ENCODE results near the gene RALGAPA2. TPM values are rescaled to one million over a fixed set of nuclear protein-coding genes. Genes with fewer than 3 reads are reported as not detected.

The RALGAPA2 gene
- total RNA-seq, 4 donors from 2014 or later = 25.9 to 48.9 (median 38.6) TPM

DNA sequence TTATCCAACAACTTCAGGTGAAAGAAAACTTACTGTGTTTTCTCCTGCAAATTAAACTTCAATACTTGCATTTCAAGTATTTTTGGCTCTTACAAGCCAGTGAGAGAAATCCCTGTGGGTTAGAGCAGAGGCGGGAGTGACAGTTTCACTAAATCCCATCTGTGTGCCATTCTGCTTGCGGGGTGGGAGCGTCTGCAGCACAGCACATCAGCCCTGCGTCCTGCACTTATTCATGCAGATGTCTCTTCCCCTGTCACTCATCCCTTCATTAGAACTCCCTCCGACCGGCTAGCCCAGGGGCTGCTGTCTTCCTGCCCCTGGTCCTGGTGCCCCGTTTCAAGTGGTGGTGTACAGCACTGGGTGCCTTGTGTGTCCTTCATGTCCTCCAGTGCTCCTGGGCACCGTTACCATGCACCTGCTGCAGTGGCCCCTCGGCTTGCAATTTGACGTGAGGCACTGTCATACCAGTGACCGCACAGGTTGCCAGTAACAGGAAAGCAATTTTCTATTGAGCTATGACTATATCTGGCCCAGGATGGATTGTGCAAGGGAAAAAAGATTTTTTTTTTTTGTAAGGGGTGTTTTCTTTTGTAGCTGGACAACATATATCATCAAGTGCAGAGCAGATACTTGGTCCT is 285.1 kb downstream of the RALGAPA2 start:
- Histone ChIP-seq H3K4me1 (no peaks in the 10 kb centered on the region), H3K4me3 (no peak overlapping the region), H3K27ac (no peak overlapping the region), H3K9me3 (no peaks in the 10 kb centered on the region), H3K27me3 (no peaks in the 10 kb centered on the region), H3K36me3 (no peaks in the 10 kb centered on the region)
- no peak for DNase-seq
- no peak for TF ChIP-seq POLR2A (IDR thresholded peaks at IDR 0.05)
- TF ChIP-seq, protein P1, sequence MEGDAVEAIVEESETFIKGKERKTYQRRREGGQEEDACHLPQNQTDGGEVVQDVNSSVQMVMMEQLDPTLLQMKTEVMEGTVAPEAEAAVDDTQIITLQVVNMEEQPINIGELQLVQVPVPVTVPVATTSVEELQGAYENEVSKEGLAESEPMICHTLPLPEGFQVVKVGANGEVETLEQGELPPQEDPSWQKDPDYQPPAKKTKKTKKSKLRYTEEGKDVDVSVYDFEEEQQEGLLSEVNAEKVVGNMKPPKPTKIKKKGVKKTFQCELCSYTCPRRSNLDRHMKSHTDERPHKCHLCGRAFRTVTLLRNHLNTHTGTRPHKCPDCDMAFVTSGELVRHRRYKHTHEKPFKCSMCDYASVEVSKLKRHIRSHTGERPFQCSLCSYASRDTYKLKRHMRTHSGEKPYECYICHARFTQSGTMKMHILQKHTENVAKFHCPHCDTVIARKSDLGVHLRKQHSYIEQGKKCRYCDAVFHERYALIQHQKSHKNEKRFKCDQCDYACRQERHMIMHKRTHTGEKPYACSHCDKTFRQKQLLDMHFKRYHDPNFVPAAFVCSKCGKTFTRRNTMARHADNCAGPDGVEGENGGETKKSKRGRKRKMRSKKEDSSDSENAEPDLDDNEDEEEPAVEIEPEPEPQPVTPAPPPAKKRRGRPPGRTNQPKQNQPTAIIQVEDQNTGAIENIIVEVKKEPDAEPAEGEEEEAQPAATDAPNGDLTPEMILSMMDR (IDR thresholded peaks at IDR 0.05) = no peak
- intact Hi-C loops (cut with DNase I; ENCODE audit: low total_unique reads) = no loop called here

DNA sequence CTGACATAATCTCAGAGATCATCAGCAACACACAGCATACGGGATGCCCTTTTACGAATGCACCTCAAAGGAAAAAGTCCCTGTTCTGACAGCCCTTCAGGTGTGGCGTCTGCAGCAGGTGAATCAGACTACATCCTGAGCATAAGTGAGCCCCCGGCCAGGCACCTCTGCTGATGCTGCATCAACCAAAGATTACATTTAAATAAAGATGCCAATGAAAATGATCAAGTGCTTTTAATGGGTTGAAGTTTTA is 285.9 kb downstream of the RALGAPA2 start:
- TF ChIP-seq, protein P1 (IDR thresholded peaks at IDR 0.05) = no peak
- TF ChIP-seq POLR2A (IDR thresholded peaks at IDR 0.05) = no peak
- Histone ChIP-seq H3K9me3 (no peaks in the 10 kb centered on the region), H3K4me3 (no peak overlapping the region), H3K36me3 (no peaks in the 10 kb centered on the region), H3K27ac (no peak overlapping the region), H3K4me1 (no peaks in the 10 kb centered on the region), H3K27me3 (no peaks in the 10 kb centered on the region)
- DNase-seq = no peak
- intact Hi-C loops (cut with DNase I; ENCODE audit: low total_unique reads) = no loop called here

DNA sequence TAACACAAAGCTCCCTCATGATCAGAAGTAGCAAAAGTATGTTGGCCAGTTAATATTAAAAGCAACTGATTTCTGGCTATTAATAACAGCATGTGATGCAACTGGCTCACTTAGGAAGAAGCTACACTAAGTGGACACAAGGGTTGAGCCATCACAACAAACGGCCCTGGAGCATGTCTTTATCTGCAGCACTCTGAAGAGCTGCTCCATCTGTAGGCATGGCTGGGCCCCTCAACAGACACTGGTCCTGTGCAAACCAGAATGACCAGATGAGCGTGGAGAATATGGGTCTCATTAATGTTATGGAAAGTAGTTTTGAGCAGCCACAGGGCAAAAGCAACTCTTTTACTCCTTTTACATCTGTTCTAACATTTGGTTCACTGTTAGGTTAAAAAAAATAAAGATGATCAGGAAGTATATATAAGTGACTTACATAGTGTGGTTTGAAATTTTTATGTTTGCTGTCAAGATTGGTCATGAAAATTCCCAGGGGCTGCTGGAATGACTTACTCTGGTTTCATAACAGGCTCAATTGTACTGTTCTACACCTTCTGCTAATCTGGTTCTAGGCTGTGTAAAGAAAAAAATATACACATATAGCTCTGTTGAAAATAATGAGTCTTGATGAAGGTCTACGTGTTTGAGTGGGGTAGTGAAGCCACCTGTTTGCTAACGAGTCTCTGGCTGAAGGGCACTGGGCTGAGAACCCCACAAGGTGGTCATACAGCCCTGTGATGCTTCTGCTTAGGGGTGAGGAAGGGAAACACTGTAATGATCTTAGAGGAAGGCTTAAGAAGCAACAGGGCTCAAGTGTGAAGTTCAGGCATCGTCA is 286.4 kb downstream of the RALGAPA2 start:
- intact Hi-C loops (cut with DNase I; ENCODE audit: low total_unique reads) = no loop called here
- Histone ChIP-seq H3K27me3 (no peaks in the 10 kb centered on the region), H3K27ac (no peak overlapping the region), H3K9me3 (no peaks in the 10 kb centered on the region), H3K36me3 (no peaks in the 10 kb centered on the region), H3K4me3 (no peak overlapping the region), H3K4me1 (no peaks in the 10 kb centered on the region)
- no peak for DNase-seq
- TF ChIP-seq, protein P1 (IDR thresholded peaks at IDR 0.05) = no peak
- no peak for TF ChIP-seq POLR2A (IDR thresholded peaks at IDR 0.05)

DNA sequence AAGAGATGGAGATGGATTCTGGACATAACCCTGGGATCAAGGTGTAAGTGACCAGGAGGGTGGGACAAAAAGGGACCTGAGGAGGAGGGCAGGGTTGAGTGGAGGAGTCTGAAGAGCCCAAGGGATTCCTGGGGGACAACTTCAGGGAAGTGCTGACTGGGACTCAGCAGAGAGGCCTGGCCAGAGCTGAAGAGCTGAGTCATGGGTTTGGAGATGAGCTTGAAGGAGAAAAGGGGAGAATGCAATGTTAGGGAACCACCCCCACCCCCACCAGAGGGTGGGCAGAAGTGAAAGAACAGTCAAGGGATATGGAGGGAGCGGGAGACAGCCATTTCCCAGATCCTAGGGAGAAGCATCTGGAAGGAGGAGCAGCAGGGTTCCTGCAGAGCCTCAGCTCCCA is 289.3 kb downstream of the RALGAPA2 start:
- H3K9me3 ChIP-seq = no peaks in the 10 kb centered on the region
- H3K27me3 ChIP-seq = no peaks in the 10 kb centered on the region
- H3K4me1 ChIP-seq = no peaks in the 10 kb centered on the region
- intact Hi-C loops (cut with DNase I; ENCODE audit: low total_unique reads) = no loop called here
- no peaks in the 10 kb centered on the region for H3K36me3 ChIP-seq
- H3K4me3 ChIP-seq = no peak overlapping the region
- DNase-seq = no peak
- H3K27ac ChIP-seq = no peak overlapping the region
- TF ChIP-seq POLR2A (IDR thresholded peaks at IDR 0.05) = no peak
- TF ChIP-seq, protein P1 (IDR thresholded peaks at IDR 0.05) = no peak

DNA sequence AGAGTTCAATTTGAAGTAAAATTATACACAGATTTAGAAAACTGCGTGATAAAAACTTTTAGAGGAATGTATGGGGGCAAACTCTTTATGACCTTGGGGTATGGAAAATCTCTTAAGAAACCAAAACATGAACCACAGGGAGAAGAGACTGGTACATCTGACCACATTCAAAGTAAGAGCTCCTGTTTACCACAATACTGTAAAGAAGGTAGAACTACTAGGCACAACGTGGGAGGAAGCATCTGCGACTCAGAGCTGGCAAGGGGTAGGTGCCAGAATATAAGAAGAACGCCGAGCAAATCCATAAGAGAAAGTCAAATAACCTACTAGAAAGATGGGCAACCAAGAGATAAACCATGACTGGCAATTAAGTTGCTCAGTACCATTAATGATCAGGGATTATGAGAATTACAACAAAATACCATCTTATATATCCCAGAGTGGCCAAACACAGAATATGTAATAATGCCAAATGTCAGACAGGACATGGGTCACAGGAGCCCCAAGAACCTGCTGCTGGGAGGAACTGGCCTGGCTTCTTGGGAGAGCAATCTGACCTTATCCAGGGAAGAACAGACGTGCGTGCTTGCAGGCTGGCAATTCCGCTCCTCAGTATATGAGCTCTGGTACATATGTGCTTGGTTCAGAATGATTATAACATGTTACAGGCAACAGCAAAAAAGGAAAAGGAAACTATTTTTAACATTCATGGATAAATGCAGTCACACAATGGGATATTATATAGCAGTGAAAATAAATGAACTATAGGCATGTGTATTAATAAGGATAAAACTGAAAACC is 294.4 kb downstream of the RALGAPA2 start:
- intact Hi-C loops (cut with DNase I; ENCODE audit: low total_unique reads) = no loop called here
- Histone ChIP-seq H3K9me3 (no peaks in the 10 kb centered on the region), H3K4me1 (no peaks in the 10 kb centered on the region), H3K4me3 (no peak overlapping the region), H3K36me3 (no peaks in the 10 kb centered on the region), H3K27me3 (no peaks in the 10 kb centered on the region), H3K27ac (no peak overlapping the region)
- DNase-seq = no peak
- TF ChIP-seq, protein P1 (IDR thresholded peaks at IDR 0.05) = no peak
- no peak for TF ChIP-seq POLR2A (IDR thresholded peaks at IDR 0.05)
